ENCODE data around the gene ARGFX. TPM values are rescaled to one million over a fixed set of nuclear protein-coding genes. Genes with fewer than 3 reads are reported as not detected.

Gene ARGFX
- total RNA-seq, 1 experiment from 2014 or later = not detected

DNA sequence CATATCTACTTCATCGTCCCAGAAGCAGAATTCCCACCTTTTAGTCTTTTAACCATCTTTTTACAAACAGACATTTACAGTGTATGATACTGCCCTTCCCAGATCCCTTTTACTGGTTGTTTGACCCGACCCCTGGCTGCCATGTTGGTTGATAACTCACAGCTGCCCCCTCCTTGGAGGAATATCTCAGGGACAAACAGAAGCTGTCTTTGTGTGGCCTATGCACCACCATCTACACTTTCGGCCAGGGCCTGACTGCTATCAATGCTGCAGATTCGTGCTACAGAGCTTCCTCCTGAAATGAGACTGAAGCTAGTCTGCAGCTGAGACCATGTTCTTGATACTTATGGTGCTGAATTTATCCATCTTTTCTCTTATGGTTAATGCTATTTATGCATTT, 15.4 kb upstream of the ARGFX start:
- POLR2A ChIA-PET = no interaction called here
- CTCF ChIA-PET = no interaction called here

More for the DNA sequence above, 15.4 kb upstream of the ARGFX start:
- no peak overlapping the region for H3K4me3 ChIP-seq (replicated peaks in 1 of 2; ENCODE audit: low read depth in 1 of 2, low read length in 2 of 2)
- no peaks in the 10 kb centered on the region for H3K27me3 ChIP-seq (ENCODE audit: insufficient read depth, low read length)
- no peaks in the 10 kb centered on the region for H3K9me2 ChIP-seq (ENCODE audit: insufficient read depth)
- no peak overlapping the region for H3K9ac ChIP-seq (ENCODE audit: low read length)
- no TSS peak for BruUV-seq (replicated peaks)
- ATAC-seq (no peak), DNase-seq (ENCODE audit: low read depth, low spot score) (no peak)
- H3K9me3 ChIP-seq (ENCODE audit: control insufficient read depth in 1 of 2, insufficient read depth in 1 of 2, low read depth in 1 of 2, low read length in 2 of 2) = no peaks in the 10 kb centered on the region
- no peak overlapping the region for H3K4me2 ChIP-seq (ENCODE audit: low read length)
- no peaks in the 10 kb centered on the region for H3K36me3 ChIP-seq (ENCODE audit: control insufficient read depth in 1 of 2, insufficient read depth in 2 of 2, low read length in 2 of 2)
- TF ChIP-seq POLR2A (IDR thresholded peaks at IDR 0.05; ENCODE audit: borderline replicate concordance, extremely low read depth, insufficient read depth, insufficient read length) = no peak
- TF ChIP-seq SP1 (IDR thresholded peaks at IDR 0.05; ENCODE audit: low read depth) = no peak
- TF ChIP-seq, protein P1, sequence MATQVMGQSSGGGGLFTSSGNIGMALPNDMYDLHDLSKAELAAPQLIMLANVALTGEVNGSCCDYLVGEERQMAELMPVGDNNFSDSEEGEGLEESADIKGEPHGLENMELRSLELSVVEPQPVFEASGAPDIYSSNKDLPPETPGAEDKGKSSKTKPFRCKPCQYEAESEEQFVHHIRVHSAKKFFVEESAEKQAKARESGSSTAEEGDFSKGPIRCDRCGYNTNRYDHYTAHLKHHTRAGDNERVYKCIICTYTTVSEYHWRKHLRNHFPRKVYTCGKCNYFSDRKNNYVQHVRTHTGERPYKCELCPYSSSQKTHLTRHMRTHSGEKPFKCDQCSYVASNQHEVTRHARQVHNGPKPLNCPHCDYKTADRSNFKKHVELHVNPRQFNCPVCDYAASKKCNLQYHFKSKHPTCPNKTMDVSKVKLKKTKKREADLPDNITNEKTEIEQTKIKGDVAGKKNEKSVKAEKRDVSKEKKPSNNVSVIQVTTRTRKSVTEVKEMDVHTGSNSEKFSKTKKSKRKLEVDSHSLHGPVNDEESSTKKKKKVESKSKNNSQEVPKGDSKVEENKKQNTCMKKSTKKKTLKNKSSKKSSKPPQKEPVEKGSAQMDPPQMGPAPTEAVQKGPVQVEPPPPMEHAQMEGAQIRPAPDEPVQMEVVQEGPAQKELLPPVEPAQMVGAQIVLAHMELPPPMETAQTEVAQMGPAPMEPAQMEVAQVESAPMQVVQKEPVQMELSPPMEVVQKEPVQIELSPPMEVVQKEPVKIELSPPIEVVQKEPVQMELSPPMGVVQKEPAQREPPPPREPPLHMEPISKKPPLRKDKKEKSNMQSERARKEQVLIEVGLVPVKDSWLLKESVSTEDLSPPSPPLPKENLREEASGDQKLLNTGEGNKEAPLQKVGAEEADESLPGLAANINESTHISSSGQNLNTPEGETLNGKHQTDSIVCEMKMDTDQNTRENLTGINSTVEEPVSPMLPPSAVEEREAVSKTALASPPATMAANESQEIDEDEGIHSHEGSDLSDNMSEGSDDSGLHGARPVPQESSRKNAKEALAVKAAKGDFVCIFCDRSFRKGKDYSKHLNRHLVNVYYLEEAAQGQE (IDR thresholded peaks at IDR 0.05; ENCODE audit: low read depth) = no peak
- no peak for TF ChIP-seq EZH2 (IDR thresholded peaks at IDR 0.05)
- no peak for TF ChIP-seq CEBPB (IDR thresholded peaks at IDR 0.05; ENCODE audit: low read depth)
- TF ChIP-seq EGR1 (IDR thresholded peaks at IDR 0.05; ENCODE audit: low read depth) = no peak
- TF ChIP-seq ZFX (IDR thresholded peaks at IDR 0.05) = no peak
- no peak for TF ChIP-seq TCF7L2 (IDR thresholded peaks at IDR 0.05; ENCODE audit: borderline replicate concordance, extremely low read depth, insufficient read depth, insufficient read length)
- TF ChIP-seq, protein P2, sequence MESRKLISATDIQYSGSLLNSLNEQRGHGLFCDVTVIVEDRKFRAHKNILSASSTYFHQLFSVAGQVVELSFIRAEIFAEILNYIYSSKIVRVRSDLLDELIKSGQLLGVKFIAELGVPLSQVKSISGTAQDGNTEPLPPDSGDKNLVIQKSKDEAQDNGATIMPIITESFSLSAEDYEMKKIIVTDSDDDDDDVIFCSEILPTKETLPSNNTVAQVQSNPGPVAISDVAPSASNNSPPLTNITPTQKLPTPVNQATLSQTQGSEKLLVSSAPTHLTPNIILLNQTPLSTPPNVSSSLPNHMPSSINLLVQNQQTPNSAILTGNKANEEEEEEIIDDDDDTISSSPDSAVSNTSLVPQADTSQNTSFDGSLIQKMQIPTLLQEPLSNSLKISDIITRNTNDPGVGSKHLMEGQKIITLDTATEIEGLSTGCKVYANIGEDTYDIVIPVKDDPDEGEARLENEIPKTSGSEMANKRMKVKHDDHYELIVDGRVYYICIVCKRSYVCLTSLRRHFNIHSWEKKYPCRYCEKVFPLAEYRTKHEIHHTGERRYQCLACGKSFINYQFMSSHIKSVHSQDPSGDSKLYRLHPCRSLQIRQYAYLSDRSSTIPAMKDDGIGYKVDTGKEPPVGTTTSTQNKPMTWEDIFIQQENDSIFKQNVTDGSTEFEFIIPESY (IDR thresholded peaks at IDR 0.05; ENCODE audit: extremely low read depth, insufficient replicate concordance, low read length) = no peak
- TF ChIP-seq, protein P3, sequence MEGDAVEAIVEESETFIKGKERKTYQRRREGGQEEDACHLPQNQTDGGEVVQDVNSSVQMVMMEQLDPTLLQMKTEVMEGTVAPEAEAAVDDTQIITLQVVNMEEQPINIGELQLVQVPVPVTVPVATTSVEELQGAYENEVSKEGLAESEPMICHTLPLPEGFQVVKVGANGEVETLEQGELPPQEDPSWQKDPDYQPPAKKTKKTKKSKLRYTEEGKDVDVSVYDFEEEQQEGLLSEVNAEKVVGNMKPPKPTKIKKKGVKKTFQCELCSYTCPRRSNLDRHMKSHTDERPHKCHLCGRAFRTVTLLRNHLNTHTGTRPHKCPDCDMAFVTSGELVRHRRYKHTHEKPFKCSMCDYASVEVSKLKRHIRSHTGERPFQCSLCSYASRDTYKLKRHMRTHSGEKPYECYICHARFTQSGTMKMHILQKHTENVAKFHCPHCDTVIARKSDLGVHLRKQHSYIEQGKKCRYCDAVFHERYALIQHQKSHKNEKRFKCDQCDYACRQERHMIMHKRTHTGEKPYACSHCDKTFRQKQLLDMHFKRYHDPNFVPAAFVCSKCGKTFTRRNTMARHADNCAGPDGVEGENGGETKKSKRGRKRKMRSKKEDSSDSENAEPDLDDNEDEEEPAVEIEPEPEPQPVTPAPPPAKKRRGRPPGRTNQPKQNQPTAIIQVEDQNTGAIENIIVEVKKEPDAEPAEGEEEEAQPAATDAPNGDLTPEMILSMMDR (IDR thresholded peaks at IDR 0.05 in 2 of 3, conservative IDR thresholded peaks at IDR 0.05 in 1 of 3; ENCODE audit: borderline replicate concordance in 1 of 3, insufficient read depth in 1 of 3, low read depth in 2 of 3, low read length in 2 of 3) = no peak
- TF ChIP-seq RAD21 (IDR thresholded peaks at IDR 0.05; ENCODE audit: low read depth) = no peak
- TF ChIP-seq FOSL1 (IDR thresholded peaks at IDR 0.05; ENCODE audit: low read depth) = no peak
- TF ChIP-seq JUND (IDR thresholded peaks at IDR 0.05) = no peak
- TF ChIP-seq SIN3A (IDR thresholded peaks at IDR 0.05; ENCODE audit: low read depth) = no peak
- TF ChIP-seq CBX3 (IDR thresholded peaks at IDR 0.05; ENCODE audit: low read depth) = no peak
- H4K20me1 ChIP-seq (ENCODE audit: insufficient read depth) = no peaks in the 10 kb centered on the region
- RAD21 ChIA-PET (ENCODE audit: low non-redundant PET in 1 of 2, low total read pairs in 2 of 2, uncharacterized antibody in 2 of 2, unreplicated experiment in 2 of 2) = no interaction called here
- intact Hi-C loops (cut with micrococcal nuclease) = no loop called here
- H3K79me2 ChIP-seq (ENCODE audit: insufficient read depth, low read length) = no peaks in the 10 kb centered on the region
- H2AFZ ChIP-seq (ENCODE audit: low read depth, low read length, poor library complexity, severe bottlenecking) = no peak overlapping the region
- no peak overlapping the region for H3K27ac ChIP-seq (ENCODE audit: low read depth, low read length)
- H3K4me1 ChIP-seq (ENCODE audit: control insufficient read depth in 1 of 2, insufficient read depth in 2 of 2, low read length in 2 of 2) = no peaks in the 10 kb centered on the region
